ENCODE measurements around the gene ARL15.

ARL15 gene

DNA sequence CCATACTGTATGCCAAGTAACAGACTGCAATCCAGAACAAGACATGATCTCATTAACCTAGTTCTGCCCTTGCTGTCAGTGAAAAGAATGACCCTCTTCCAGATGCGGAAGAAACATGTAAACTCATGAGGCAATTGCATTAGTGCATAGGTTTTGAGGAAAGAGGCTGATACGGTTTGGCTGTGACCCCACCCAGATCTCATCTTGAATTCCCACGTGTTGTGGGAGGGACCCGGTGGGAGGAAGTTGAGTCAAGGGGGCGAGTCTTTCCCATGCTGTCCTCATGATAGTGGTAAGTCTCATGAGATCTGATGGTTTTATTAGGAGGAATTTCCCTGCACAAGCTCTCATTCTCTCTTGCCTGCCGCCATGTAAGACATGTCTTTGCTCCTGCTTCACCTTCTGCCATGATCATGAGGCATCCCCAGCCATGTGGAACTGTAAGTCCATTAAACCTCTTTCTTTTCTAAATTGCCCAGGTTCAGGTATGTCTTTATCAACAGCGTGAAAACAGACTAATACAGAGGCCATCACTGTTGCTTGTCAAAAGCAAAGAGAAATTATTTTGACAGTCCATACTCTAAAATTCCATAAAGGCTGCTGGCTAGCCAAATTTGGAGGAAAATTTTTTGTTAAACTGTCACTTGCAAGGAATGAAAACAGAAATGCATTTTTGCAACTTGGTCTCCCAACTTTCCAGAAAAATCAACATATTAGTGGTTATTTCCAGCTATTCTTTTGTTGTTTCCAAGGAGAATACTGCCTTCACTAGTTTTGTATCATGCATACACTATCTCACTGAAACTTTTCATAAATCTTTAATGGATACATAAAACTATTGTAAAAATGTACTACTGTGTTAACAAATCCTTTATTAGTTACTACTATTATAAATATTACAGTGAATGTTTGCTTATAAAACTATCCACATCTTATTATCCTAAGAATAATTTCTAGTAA is 3.2 kb upstream of the ARL15 start:
- no peak for DNase-seq

- DNase-seq = no peak
Measured at GRCh38 chr5:54312499-54312898, 2.1 kb upstream of the ARL15 start.

- no peak for DNase-seq
Measured at GRCh38 chr5:54311176-54311677, 854 bp upstream of the ARL15 start.

GRCh38 chr5:54309691-54310432 is 511 bp downstream of the ARL15 start:
- DNase-seq = no peak

DNA sequence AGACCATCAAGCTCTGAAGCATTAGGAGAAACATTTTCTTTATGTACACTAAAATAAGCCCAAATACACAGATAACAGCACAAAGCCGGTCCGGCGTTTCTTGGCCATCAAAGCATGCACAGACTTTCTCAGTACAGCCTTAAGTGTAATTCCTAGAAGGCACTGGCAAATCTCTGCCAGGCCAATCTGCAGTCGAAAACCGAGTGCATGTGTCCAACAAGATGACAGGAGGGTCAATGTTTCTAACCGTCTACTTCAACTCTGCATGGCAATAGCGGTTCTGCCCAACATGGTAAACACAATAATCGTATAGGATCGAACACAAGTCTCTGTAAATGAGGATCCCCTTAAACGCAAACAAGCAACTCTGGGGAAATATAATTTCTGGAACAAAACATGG is 1.1 kb downstream of the ARL15 start:
- no peak for DNase-seq

- no peak for DNase-seq
Measured at GRCh38 chr5:54307583-54307982, 2.8 kb downstream of the ARL15 start.

DNA sequence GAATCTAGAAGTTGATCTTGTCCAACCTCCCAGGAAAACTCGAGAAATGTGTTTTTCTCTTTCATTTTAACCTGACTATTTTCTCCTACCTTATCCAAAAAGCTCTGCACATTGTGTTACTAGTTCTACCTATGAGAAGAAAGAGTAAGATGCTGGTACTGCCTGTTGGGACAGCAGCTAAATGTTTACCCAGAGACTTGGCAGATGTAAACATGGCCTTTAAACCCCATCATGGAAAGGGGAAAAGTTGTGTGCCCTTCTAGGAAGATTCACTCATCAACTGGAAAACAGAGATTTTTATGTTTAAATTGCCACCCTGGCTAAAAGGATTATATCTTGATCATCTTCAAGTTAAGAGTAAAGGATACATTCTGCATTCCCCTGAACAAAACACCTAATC is 3.5 kb downstream of the ARL15 start:
- DNase-seq = no peak

DNA sequence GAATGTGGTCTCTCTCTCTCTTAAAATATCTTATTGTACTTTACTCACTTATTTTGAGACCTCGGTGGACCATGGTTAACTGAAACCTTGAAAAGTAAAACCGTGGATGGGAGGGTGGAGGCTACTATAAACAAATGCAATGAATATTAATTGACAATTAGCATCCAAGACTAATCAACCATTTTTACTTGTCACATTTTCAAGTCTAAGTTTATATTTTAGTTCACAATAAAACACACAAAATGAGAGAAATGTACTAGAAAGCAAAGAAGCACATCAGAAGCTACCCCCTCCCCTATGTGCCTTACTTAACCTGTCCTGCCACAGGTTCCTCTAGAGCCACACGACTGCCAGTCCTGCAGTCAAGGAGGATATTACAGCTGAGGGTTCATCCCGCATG is 4.6 kb downstream of the ARL15 start:
- no peak for DNase-seq

- DNase-seq = no peak
Measured at GRCh38 chr5:54304040-54304439, 6.3 kb downstream of the ARL15 start.

GRCh38 chr5:54302267-54302687 is 8.1 kb downstream of the ARL15 start:
- peak; percentile 72 for DNase-seq

DNA sequence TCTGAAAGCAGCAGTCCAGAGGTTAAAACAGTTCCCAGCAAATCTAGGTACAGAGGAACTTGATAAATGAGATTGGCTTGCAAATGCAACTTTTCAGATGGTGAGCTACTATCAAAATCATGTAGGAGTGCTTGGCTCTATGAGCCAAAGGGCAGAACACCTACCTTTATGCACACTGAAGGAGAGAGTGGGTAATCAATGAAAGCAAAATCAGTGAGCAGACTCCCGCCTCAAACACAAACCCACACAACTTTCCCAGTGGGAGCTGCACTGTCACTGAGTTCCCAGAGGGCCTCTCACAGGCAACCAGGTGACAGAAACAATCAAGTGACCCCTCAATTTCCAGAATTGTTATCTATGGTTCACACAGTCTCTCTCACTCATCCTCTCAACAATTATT is 8.5 kb downstream of the ARL15 start:
- DNase-seq = no peak

DNA sequence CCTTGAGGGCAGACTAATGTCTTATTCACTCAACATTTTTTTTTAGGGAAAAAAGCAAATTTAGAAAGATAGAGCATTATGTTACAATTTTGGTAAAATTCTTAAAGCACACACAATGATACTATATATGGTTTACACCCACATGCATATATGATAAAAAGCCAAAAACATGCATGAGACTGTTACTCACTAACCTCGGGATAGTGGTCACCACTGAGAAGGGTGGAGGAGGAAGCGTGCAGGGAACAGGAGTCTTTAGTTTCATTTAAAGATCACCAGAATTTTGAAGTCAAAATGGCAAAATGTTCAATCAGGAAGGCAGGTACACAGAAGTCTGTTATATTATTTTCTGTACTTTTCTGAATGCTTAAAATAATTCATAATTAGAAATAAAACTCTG is 9.2 kb downstream of the ARL15 start:
- DNase-seq = no peak

GRCh38 chr5:54298947-54299346 is 11.4 kb downstream of the ARL15 start:
- no peak for DNase-seq

DNA sequence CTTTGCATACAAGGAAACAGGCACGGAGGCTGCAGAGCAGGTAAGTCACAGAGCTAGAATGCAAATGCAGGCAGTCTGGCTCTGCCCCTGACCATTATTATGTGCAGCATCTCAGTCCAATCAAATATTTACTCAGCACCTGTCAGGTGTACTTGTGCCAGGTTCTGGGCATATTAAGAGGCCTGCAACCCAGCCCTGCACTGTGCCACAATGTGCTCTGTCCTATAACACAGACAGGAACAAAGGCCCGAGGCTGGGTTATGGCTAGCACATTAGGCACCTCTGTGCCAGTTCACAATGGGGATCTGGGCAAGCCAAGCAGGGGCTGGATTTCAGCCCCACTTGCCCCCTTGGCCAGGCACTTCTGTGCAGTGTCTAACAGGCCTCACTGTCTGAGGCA is 14.0 kb downstream of the ARL15 start:
- peak; percentile 96 for DNase-seq

GRCh38 chr5:54295651-54296276 is 14.6 kb downstream of the ARL15 start:
- DNase-seq = peak; percentile 64

GRCh38 chr5:54294097-54294667 is 16.2 kb downstream of the ARL15 start:
- DNase-seq = no peak

- no peak for DNase-seq
Measured at GRCh38 chr5:54292866-54293265, 17.5 kb downstream of the ARL15 start.

GRCh38 chr5:54291498-54291897 is 18.9 kb downstream of the ARL15 start:
- DNase-seq = no peak

- no peak for DNase-seq
Measured at GRCh38 chr5:54289769-54290168, 20.6 kb downstream of the ARL15 start.

DNA sequence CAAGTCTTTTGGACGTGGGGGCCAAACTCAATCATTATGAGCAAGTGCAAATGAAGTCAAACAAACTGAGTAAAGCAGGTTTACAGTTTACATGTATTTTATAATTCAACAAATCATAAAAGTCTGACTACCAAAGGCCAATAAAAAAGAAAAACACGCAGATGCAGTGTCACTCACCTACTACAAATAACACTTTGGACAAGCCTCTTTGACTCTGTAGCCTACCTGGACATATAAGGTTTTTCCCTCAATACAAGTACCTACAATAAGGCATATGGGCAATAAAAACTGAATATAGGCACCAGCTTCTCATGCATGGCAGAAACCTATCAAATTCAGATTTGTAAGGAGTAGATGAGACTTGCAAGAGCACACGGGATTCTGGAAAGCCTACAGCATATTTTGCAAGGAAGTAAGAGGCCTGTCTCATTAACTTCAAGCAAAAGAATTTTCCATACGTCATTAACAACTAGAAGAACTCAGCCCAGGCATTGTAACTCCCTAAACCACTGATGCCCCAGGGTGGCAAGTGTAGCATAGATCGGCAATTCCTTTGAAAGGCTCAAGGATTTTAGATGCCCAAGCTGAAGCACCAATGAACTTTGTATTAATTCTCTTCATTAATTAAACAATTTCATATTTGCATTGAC is 21.7 kb downstream of the ARL15 start:
- no peak for DNase-seq

- DNase-seq = no peak
Measured at GRCh38 chr5:54285686-54286085, 24.7 kb downstream of the ARL15 start.

GRCh38 chr5:54284586-54284985 is 25.8 kb downstream of the ARL15 start:
- no peak for DNase-seq

DNA sequence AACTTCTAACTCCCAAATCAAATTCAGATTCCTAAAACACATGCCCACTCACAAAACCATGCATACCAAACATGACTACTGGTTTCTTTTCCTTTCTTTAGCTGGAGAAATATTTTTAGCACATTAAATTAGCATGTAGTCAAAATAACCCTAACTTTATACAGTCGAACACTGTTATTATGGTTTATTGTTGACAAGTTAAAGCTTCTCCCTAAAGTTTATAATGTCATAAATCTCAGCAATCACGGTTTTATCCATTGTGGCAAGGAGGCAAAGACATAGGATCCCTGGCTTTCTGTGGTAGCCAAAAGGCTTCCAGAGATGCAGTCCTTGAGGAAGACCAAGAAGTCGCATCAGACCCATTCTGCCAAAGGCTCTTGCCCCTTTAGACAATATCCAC is 27.5 kb downstream of the ARL15 start:
- no peak for DNase-seq
